Activated CD4-positive, alpha-beta T cell treated with anti-CD3 and anti-CD28 coated beads for 48 hours (primary cell): ENCODE data around the gene HJV.
"Not testable (repeated sequence)": the region's sequence is repeated elsewhere in the genome, so short reads cannot be mapped to it uniquely, and the experiment has no call there.

Experiments used
- DNase-seq: peaks from one replicate; pipeline ENCODE4 v3.0.0-alpha.2; 2020

The HJV gene

GRCh38 chr1:146021622-146022402 lies at the start of gene HJV:
Gene HJV (minus strand): TSS chr1:146021735. CDS start chr1:146020231, 1,504 bp downstream.
- no peak for DNase-seq

DNA sequence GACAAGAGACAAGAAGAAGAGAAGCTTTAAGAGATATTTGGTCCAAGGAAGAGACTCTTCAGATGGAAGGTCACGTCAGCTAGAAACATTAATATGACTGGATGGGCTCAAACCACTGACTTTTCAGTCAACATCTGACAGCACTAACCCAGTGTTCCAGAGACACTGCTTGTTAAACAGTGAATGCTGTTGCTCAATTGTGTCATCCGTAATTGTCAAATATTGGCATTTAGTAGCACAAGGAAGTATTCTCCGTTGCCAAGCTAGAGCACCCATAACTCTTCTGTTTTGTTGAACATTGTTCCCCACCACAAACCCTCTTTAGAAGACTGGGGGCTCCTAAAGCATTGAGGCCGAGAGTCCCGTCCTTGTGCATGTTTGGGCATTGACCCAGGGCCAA lies 37.6 kb upstream of the HJV start:
- not testable (repeated sequence) for DNase-seq

DNA sequence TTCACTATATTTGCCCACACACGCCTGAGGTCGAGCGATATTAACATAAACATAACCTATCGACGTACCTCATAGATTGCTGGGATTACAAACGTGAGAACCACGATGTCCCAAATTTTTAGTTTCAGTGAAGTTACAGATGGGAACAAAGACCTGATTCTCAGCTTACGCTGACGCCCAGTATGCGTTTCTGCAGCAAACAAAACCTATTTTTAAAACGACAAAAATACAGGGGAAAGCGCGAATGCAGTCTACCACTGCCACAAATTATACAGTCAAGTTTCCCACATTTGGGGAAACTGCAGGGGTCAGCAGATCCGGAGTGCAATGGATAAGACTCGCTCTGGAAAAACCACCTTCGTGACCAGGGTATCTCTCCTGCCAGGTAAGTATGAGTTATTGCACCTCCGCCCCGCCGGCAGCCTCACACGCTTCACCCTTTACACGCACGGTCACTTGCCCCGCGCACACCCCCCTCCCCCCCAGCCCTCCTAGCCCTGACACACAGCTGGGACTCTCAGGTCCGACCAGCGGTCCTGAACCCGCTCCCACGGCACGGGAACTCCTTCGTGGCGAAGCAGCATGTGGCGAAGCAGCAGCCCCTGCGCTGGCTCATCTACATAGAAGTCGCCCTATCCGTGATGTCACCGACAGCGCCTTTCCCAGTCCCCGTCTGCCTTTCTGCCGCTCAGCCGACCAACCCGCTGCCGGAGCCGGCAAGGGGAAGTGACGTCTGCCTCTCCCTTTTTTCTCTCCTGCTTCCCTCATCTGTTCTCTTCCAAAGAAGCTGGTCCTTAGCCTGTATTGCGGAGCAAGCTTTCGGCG lies 30.5 kb upstream of the HJV start:
- peak; percentile 87 for DNase-seq

- DNase-seq: no peak
These were observed 29.9 kb upstream of the HJV start for GRCh38 chr1:146051452-146051851.

DNA sequence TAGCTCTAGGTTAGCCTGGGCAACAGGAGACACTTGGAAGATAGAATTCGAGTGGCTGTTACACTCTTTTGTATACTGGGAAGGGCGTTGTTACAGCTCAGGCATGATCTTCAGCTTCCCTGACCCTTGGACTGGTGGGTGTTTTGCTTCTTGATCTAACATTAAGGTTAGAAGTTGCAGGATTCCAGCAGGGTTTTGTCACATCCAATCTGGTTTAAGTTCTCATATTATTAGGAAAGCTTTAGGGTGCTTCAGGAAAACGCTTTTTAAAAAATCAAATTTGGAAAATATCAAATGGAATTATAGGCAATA lies 29.1 kb upstream of the HJV start:
- DNase-seq: not testable (repeated sequence)

- DNase-seq: not testable (repeated sequence)
These were observed 28.5 kb upstream of the HJV start for GRCh38 chr1:146049866-146050651.

DNA sequence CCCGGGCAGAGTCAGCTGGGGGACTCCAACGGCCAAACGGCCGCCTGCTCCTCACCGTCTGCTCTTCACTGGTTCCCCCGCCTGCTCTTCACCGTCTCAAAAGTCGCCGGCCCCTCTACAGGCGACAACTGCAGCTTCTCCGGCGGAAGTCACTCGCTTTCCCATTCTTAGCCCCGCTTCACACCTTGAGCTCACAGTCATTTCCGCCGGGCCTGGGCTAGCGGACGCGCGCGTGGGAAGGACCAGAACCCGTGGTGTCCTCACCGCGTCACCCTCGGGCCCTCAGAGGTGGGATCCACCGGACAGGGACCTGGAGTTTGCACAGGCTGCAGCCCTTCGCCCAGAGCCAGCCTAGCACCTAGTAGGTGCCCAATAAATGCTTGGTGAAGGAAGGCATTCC lies 27.9 kb upstream of the HJV start:
- no peak for DNase-seq

- DNase-seq: not testable (repeated sequence)
These were observed 27.1 kb upstream of the HJV start for GRCh38 chr1:146048514-146049115.

GRCh38 chr1:146046664-146047063 lies 25.1 kb upstream of the HJV start:
- no peak for DNase-seq

- DNase-seq: no peak
These were observed 18.3 kb upstream of the HJV start for GRCh38 chr1:146039844-146040194.

DNA sequence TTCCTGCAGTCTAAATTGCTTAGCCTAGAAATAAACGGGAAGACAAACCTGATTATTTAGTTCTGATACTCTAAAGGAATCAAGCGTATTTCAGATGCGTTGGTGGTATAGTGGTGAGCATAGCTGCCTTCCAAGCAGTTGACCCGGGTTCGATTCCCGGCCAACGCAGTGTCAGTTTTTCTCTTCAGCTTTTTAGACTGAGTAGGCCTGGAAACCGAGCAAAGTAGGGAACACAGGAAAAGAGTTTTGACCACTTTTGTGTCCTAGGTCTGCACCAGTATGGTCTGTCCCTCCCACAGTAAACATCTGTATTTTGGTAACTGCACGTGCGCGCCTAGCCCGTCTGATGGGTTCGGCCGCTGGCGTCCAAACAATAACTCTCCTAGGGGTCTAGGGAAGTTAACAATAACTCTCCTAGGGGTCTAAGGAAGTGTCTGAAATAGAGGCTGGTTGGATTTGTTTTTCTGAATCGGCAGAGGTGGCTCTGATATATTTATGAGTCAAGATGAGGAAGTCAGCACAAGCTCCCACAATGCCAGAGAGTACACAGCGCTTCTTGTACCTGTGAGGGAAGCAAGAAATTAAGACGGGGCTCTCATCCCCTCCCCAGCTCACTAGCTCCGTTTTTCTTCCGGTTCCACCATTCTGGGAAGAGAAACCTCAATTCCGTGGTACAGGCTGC lies 15.6 kb upstream of the HJV start:
- DNase-seq: peak; percentile 90

- no peak for DNase-seq
These were observed 14.9 kb upstream of the HJV start for GRCh38 chr1:146036241-146036964.

- DNase-seq: no peak
These were observed 13.5 kb upstream of the HJV start for GRCh38 chr1:146035048-146035423.

DNA sequence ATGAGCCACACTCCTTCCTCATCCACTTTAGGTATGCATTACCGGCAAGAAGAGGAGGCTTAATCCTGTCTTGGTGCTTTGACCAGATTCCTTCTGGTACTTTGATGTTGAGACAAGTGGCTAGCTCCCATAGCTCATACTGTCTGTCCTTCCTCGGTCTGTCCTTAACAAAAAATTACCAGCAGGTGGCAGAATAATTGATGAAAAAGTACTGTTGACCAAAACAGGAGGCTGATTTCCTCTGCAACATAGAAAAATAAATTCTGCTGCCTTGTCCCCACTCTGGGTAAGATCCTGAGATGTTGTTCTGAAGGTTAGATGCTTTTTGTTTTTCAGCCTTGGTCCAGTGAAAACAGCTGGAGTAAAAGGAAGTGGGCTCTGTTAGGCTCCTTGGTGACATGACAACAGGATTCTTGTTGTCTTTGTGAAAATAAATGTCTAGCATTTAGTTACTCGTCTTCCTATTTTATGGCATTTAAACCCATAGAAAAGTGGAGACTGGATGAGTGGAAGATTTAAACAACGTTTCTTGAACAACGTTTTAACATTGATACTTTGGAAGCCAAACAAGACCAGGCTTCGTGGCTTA lies 11.2 kb upstream of the HJV start:
- DNase-seq: no peak

DNA sequence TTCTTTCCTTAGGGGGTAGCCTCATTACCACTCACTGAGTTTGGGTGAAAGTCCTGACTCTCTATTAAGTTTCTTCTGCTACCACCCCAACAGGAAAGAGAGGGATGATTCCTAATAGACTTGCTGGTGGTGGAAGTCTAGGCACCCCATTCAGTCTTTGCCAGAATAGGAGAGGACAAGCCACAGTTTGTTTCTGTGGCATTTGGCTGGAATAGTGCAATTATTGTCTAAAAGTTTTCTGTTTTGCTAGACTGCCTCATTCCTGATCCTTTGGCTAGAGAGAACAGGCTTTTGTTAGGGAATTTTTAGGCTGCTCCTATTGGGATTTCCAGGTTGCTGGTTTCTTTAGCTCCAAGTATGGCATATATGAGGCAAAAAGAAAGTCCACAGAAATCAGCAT lies 9.9 kb upstream of the HJV start:
- DNase-seq: no peak

DNA sequence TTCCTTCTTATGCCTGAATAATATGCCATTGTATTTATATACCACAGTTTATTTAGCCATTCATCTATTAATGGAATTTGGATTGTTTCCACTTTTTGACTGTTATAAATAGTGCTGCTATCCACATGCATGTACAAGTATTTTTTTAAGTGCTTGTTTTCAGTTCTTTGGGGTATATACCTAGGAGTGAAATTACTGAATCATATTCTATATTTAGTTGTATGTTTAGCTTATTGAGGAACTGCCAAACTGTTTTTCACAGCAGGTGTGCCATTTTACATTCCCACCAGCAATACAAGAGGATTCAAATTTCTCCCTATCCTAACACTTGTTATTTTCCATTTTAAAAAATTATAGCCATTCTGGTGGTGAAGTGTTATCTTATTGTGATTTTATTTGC lies 7.6 kb upstream of the HJV start:
- DNase-seq: no peak

- not testable (repeated sequence) for DNase-seq
These were observed 5.1 kb upstream of the HJV start for GRCh38 chr1:146026650-146027049.

GRCh38 chr1:146025787-146026495 lies 4.4 kb upstream of the HJV start:
- DNase-seq: not testable (repeated sequence)

DNA sequence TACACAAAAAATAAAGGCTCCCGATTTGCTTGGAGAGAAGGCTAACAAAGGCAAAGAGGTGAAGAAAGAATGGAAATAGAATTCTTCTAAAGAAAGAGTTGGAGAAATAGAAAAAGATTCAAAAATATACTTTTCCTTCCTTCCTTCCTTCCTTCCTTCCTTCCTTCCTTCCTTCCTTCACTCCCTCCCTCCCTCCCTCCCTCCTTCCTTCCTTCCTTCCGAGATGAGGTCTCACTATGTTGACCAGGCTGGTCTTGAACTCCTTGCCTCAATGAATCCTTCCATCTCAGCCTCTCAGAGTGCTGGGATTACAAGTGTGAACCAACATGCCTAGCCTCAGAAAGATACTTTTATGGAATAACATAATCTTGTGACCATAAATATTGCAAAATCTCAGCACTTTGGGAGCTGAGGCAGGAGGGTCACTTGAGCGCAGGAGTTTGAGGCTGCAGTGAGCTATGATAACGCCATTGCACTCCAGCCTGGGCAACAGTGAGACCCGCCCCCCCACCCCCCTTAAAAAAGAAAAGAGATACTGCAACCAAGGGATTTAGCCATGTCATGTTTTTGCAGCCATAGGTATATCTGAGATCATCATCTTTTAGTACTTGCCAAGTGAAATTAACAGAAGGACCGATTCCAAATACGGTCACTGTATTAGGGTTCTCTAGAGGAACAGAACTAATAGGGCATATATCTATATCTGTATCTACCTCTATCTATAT lies 1.0 kb upstream of the HJV start:
- no peak for DNase-seq

DNA sequence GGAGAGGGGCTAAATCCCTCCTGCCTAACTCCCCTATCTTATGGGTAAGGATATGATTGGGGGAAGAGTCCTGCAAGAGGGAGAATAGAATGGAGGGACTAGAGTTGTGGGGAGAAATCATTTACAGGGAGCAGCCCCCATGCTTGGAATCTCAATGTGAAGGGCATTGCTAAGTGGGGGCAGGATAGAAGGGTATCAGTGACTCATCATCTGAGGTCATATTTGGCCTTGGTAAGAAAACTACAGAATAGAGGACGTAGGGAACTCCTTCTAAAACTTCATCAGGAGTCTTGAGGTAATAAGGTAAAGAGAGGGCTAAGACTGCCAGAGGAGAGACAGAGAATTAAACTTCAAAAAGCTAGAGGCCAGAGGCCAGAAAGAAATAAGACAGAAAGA lies 487 bp downstream of the HJV start:
- DNase-seq: no peak
